Measurements from ENCODE around the gene SERPINH1.
"Not testable (repeated sequence)": the region's sequence is repeated elsewhere in the genome, so short reads cannot be mapped to it uniquely, and the experiment has no call there.

SERPINH1 gene

GRCh38 chr11:75578977-75579376 lies 16.9 kb downstream of the SERPINH1 start:
- no peak for DNase-seq

DNA sequence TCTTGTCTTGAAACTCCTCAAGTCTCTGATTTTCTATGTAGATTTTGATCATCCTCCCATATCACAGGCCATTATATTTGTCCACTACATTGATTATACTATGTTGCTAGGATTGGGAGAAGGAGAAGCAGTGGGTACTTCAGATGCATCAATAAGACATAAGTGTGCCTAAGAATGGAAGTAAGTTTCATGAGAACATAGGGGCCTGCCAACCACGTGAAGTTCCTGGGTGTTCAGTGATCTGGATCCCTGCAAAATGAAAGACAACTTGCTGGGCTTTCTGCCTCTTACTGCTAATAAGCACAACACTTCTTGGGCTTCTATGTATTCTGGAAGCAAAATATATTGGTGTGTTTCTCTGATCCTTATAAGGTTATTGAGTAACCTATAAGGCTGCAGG lies 17.8 kb downstream of the SERPINH1 start:
- no peak for DNase-seq

DNA sequence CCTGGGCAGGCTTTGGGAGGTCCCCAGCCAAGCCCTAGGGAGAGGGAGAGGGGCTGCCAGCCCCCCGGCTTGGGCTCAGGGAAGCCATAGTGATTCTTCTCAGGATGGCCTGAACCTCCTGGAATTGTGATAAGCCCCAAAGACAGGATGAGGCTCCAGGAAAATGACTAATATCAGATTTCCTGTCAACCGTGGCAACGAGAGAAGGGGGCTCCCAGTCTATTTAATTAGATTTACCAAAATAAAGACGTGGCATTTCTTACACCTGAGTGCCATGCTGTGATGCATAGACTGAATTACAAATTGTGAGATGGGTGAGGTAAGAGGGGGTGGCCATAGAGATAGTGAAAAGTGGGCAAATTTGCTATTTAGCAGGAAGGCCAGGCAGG lies 20.4 kb downstream of the SERPINH1 start:
- no peak for DNase-seq

- DNase-seq, result peak; percentile 91
These were observed 21.1 kb downstream of the SERPINH1 start for GRCh38 chr11:75582895-75583717.

- peak; percentile 94 for DNase-seq
These were observed 21.9 kb downstream of the SERPINH1 start for GRCh38 chr11:75583718-75584658.

- not testable (repeated sequence) for DNase-seq
These were observed 22.7 kb downstream of the SERPINH1 start for GRCh38 chr11:75584659-75585292.

DNA sequence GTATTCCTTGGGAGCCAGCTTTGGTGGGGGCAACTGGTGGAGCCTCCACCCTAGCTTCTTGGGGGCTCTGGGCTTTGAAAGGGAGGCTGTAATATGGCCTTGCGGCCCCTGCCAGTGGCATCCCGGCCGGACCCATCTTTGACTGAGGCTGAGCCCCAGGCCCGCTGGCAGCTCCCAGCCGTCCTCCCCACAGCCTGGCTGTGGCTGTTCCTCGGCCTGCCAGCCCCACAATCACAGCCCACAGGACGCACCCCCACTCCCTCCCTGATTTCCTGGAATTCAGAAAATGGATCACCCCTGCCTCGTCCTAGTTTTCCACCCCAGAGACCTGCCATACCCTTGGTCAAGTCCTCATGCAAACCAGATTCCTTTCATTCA lies 23.2 kb downstream of the SERPINH1 start:
- DNase-seq, result no peak

DNA sequence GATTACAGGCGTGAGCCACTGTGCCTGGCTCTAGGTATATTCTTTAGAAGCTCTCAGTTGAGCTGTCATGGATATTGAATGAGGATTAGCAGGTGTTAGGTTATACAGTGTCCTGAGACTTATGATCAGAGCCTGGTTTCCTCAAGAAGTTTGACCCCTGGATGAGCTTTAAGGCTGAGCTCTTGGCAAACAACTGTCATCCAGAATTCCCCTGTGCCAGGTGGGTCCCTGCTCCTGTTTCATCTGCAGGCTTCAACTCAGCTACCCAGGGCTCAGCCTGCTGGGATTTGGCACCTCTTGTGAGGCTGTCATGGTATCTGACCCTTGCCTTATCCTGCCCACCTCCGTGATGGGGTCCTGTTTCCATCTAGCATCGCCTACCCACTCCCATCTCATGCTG lies 24.3 kb downstream of the SERPINH1 start:
- DNase-seq, result no peak

- DNase-seq, result no peak
These were observed 26.0 kb downstream of the SERPINH1 start for GRCh38 chr11:75588051-75588481.

DNA sequence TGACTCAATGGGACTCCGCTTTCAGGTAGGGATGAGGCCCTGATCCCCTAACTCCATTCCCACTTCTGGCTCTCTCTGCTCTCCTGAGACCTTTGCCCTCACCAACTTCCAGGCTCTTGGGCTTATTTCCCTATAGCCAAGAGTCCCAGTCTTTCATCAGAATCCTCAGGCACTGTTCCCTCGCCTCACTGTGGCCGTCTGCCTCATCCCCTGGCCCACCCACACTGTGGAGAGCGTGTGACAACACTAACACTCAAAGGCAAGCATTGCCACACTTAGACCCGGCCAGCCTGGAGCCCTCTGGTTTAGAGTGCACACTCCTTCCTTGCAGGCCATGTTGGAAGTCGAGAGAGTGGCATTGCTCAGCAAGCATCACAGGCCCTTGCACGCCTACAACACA lies 27.0 kb downstream of the SERPINH1 start:
- no peak for DNase-seq

GRCh38 chr11:75589933-75590332 lies 27.9 kb downstream of the SERPINH1 start:
- DNase-seq, result no peak

DNA sequence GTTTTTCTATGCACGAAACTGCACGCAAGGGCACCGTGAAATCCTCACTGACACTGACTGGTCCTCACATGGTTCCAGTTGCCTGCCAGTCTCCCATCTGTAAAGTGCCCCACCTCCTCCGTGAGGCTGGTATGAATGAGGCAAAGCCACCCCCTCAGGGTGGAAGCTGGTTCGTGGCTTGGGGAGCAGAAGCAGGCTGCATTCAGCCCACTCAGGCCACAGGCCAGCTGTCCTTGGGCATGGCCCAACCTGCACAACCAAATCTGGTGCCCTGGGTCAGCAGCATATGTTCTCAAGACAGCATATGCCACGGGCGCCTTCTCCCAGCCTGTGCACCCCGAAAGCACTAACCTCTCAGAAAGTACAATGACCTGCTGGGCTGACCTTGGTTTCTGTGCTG lies 29.3 kb downstream of the SERPINH1 start:
- no peak for DNase-seq

DNA sequence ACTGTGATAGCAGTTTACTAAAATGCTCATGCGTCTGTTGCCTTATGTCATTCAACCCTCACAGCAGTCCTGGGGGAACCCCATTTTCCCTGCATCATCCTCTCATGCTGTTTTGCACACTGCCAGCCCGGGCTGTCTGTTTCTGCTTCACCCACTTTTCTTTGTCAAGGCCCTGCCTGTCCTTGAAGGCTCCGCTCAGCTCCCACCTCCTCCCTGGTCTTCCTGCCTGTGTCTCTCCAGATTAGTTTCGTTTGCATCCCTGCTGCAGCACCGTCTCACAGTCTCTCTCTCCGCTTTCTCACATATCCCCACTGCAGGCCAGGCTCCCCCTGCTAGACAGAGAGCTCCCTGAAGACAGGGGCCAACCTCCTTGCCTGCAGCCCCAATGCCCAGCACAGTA lies 29.9 kb downstream of the SERPINH1 start:
- no peak for DNase-seq

- DNase-seq, result no peak
These were observed 30.7 kb downstream of the SERPINH1 start for GRCh38 chr11:75592715-75593114.

- DNase-seq, result no peak
These were observed 31.3 kb downstream of the SERPINH1 start for GRCh38 chr11:75593286-75593915.

- no peak for DNase-seq
These were observed 32.2 kb downstream of the SERPINH1 start for GRCh38 chr11:75594211-75594610.

DNA sequence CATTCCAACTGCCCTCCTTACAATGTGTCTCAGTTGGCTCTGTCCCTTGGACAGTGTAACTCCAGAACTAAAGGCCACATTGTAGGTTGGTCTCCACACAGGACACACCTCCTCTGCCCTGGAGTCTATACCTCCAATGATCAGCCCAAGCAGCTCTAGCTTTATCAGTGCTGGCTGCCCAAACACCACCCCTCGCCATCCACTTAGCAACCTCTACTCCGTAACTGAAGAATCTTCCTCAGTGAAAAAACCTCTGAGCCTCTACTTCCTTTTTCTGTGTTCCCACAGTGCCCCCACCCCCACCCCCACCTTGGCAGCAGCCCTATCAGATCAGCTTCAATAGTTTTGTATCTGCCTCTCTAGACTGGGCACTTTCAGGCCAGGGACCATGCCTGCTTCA lies 33.4 kb downstream of the SERPINH1 start:
- DNase-seq, result no peak

DNA sequence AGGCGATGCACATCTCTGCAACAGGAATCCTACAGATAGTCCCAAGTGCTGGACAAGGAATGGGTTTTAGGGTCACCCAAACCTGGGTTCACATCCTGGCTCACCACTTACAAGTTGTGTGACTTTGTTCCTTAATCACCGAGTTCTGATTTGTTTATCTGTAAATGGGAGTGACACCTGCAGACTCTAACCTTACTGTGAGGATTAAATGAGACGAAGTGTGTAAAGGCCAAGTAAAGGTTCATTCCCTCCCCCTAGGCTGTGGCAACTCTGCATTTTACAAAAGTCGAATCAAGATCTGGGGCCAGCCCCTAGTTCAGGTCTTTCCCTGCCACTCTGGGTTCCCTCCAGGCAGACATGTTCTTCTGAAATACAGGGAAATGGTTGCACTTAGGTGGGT lies 34.9 kb downstream of the SERPINH1 start:
- no peak for DNase-seq

DNA sequence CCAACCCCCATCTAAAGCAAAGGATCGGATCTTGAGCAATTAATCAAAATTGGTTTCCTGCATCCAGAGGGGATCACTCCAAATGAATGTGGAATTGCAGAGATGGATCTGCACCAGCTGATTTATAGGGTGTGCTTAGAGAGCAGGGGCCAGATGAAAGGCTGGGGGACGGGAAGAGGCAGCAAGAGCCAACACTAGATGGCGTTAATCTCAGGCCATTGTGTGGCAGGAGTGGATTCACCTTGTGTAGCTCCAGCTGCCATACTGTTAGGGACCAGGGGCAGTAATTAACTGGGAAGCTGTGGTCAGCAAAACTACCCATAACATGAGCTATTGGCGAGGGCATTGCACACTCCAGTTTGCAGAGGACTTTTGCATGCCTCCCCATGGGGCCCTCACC lies 35.6 kb downstream of the SERPINH1 start:
- no peak for DNase-seq

- DNase-seq, result no peak
These were observed 36.2 kb downstream of the SERPINH1 start for GRCh38 chr11:75598264-75598663.

- no peak for DNase-seq
These were observed 36.8 kb downstream of the SERPINH1 start for GRCh38 chr11:75598900-75599299.

DNA sequence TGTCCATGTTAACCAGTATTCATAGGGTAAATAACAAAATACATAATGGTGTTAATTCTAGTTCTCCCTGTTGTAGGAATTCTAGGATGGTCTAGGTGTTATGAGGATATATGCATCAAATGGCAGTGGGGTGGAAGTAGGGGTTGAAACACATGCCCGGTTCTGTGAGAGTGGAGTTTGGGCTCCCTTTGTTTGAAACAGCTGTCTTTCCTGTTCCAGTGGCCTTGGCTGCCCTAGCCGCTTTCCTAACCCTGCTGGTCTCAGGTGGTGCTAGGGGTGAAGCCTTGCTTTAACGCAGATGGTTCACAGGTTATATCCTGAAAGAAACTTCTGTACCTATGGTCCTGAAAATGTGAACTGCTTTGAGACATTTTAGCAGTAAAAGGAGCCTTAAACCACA lies 38.3 kb downstream of the SERPINH1 start:
- no peak for DNase-seq

DNA sequence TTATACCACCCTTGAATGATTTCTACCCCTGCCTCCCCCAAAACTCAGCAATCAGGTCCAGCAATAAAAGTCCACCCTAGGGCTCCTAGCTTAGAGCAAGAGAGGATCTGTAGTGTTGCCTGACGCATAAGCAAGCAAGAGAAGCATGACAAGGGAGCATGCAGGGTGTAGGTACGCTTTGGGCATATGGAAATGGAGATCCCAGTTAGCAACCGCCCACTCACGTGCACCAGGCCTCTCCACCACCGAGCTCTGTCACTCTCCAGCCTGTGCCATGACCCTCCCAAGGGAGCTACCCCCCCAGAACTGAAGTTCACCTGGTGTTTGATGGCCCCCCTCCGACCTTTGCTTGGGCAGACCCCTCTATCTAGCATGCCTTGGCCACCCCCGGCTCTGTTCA lies 39.4 kb downstream of the SERPINH1 start:
- DNase-seq, result no peak
